Transverse colon (tissue), 4 donors: ENCODE results near the gene PRMT3.

ENCODE experiments used
- POLR2A ChIP-seq: fragments of 450-650 bp; IDR thresholded peaks from one replicate; pipeline ENCODE4 v1.6.1; 2016; ENCODE audit warnings: antibody characterized with exemption, mild to moderate bottlenecking, moderate library complexity
- POLR2AphosphoS5 ChIP-seq, 3 donors: sonication (generic); formaldehyde crosslinking; IDR thresholded peaks; one replicate each; pipeline ENCODE4 v1.6.1; 2016; ENCODE audit warnings: antibody characterized with exemption in 3 of 3
- TF ChIP-seq, protein P1 (sequence below), 5 experiments: fragments of 200-600 bp in 3 of 5; fragments of 450-650 bp in 2 of 5; sonication (generic) in 3 of 5; IDR thresholded peaks; 1 replicate in 2 of 5; 2 replicates in 3 of 5; pipeline ENCODE4 v1.5.1; 2016 to 2017; ENCODE audit warnings: antibody characterized with exemption in 5 of 5, inconsistent platforms in 3 of 5, mild to moderate bottlenecking in 2 of 5, moderate library complexity in 1 of 5

DNA sequence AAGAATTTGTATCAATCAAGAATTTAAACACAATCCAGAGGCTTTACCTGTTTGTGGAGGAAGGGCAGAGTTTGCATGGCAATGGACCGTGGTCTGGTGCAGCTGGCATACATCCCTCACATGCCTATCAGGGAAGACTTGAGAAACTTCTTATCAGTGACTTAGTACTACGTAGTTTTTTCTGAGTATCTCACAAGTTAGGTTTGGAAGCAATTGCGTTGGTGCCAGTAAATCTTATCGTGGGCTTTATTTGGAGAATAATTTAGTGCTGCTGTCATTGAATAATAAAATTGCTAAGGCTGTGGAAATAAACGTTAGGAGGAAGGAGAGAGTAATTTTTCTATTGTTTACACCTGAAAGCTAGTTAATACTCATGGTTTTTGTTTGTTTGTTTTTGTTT lies 72.3 kb downstream of the PRMT3 start:
- TF ChIP-seq, protein P1, sequence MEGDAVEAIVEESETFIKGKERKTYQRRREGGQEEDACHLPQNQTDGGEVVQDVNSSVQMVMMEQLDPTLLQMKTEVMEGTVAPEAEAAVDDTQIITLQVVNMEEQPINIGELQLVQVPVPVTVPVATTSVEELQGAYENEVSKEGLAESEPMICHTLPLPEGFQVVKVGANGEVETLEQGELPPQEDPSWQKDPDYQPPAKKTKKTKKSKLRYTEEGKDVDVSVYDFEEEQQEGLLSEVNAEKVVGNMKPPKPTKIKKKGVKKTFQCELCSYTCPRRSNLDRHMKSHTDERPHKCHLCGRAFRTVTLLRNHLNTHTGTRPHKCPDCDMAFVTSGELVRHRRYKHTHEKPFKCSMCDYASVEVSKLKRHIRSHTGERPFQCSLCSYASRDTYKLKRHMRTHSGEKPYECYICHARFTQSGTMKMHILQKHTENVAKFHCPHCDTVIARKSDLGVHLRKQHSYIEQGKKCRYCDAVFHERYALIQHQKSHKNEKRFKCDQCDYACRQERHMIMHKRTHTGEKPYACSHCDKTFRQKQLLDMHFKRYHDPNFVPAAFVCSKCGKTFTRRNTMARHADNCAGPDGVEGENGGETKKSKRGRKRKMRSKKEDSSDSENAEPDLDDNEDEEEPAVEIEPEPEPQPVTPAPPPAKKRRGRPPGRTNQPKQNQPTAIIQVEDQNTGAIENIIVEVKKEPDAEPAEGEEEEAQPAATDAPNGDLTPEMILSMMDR (IDR thresholded peaks at IDR 0.05) = no peak
- no peak for TF ChIP-seq POLR2A
- no peak for TF ChIP-seq POLR2AphosphoS5 (IDR thresholded peaks at IDR 0.05)
